PFSK-1 (cell line): ENCODE data around the gene ACP5.

Source experiments
- FOXP2 ChIP-seq: optimal IDR thresholded peaks from 2 replicates; pipeline ENCODE3; 2011; ENCODE audit warnings: borderline replicate concordance, control low read depth, inconsistent platforms; ENCODE audit not compliant: insufficient read depth; ENCODE audit errors: extremely low read length, extremely low read depth
- POLR2AphosphoS5 ChIP-seq: IDR thresholded peaks from 2 replicates; pipeline ENCODE4 v1.6.1; 2012; ENCODE audit warnings: low read depth, mild to moderate bottlenecking, control low read depth, low read length, moderate library complexity
- SIN3A ChIP-seq: IDR thresholded peaks from 2 replicates; pipeline ENCODE4 v1.6.1; 2012; ENCODE audit warnings: mild to moderate bottlenecking, low read length, moderate library complexity, borderline replicate concordance; ENCODE audit not compliant: insufficient read depth
- TAF1 ChIP-seq: IDR thresholded peaks from 2 replicates; pipeline ENCODE4 v1.6.1; 2012; ENCODE audit warnings: low read length, control low read depth, borderline replicate concordance; ENCODE audit not compliant: insufficient read depth
- TF ChIP-seq, protein P1 (sequence below), 2 experiments: IDR thresholded peaks; 2 replicates each; pipeline versions ENCODE4 v1.6.1 to v1.8.0; 2011 to 2012; ENCODE audit warnings: low read depth in 2 of 2, low read length in 2 of 2, control low read depth in 1 of 2, inconsistent platforms in 1 of 2, mild to moderate bottlenecking in 1 of 2, moderate library complexity in 1 of 2; ENCODE audit not compliant: insufficient read depth in 1 of 2

The ACP5 gene

GRCh38 chr19:11555246-11555645 is 22.2 kb downstream of the ACP5 start:
- no peak for TF ChIP-seq POLR2AphosphoS5
- TF ChIP-seq, protein P1, sequence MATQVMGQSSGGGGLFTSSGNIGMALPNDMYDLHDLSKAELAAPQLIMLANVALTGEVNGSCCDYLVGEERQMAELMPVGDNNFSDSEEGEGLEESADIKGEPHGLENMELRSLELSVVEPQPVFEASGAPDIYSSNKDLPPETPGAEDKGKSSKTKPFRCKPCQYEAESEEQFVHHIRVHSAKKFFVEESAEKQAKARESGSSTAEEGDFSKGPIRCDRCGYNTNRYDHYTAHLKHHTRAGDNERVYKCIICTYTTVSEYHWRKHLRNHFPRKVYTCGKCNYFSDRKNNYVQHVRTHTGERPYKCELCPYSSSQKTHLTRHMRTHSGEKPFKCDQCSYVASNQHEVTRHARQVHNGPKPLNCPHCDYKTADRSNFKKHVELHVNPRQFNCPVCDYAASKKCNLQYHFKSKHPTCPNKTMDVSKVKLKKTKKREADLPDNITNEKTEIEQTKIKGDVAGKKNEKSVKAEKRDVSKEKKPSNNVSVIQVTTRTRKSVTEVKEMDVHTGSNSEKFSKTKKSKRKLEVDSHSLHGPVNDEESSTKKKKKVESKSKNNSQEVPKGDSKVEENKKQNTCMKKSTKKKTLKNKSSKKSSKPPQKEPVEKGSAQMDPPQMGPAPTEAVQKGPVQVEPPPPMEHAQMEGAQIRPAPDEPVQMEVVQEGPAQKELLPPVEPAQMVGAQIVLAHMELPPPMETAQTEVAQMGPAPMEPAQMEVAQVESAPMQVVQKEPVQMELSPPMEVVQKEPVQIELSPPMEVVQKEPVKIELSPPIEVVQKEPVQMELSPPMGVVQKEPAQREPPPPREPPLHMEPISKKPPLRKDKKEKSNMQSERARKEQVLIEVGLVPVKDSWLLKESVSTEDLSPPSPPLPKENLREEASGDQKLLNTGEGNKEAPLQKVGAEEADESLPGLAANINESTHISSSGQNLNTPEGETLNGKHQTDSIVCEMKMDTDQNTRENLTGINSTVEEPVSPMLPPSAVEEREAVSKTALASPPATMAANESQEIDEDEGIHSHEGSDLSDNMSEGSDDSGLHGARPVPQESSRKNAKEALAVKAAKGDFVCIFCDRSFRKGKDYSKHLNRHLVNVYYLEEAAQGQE (IDR thresholded peaks at IDR 0.05; ENCODE audit: insufficient read depth in 1 of 2, low read depth in 2 of 2, low read length in 2 of 2) = no peak
- TF ChIP-seq FOXP2 = no peak
- TF ChIP-seq TAF1 = no peak
- TF ChIP-seq SIN3A = no peak

DNA sequence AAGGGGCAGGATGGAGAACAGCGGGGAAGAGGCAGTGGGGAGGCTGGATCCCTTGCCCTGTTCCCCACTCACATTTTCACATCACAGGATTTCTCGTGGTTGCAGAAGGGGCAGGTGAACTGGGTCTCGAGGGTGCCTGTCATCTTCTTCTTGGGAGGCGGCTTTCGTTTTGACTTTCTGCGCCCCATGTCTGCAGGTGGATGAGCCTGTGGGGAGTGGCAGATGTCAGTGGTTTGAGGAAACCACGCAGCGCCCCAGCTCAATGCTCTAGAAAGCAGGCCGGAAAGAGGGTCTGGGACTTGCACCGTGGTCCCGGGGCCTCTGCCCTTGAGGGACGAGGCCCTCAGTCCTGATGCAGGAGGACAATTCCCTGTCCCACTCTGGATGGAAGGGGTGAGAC is 23.3 kb downstream of the ACP5 start:
- TF ChIP-seq, protein P1 (IDR thresholded peaks at IDR 0.05; ENCODE audit: insufficient read depth in 1 of 2, low read depth in 2 of 2, low read length in 2 of 2) = no peak
- TF ChIP-seq FOXP2 (no peak), SIN3A (no peak)

DNA sequence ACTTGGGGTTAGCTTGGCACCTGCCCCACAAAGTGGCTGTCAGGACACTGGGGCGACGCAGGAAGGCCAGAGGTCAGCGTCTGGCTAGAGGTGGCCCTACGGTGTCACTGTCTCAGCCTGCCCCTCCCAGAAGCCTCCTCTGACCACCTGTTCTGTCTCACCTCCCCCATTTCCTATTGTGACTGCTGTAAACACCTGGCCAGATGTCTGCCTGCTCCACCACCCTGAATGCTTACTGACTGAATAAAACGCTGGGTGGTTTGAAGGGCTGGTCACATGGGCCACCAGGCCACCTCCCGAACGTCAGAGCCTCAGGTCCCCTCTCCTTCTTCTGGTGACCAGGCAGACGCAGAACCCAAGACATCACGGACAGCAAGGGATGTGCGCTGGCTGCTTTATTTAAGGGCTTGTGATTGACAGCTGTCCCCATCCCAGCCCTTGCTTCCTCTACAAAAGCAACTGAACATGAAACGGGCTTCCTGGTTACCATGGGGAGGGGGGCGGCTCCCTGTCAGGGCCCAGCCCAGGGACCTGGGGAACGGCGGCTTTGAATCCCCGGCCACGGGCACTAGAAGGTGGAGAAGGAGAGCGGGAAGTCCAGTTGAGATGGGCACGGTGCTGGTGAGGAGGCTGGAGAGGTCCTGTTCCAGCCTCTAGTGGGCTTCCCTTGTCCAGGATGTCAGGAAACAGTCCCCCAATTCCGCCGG is 24.6 kb downstream of the ACP5 start:
- TF ChIP-seq, protein P1 (IDR thresholded peaks at IDR 0.05; ENCODE audit: insufficient read depth in 1 of 2, low read depth in 2 of 2, low read length in 2 of 2) = no peak
- TF ChIP-seq POLR2AphosphoS5 = no peak
- no peak for TF ChIP-seq TAF1
- no peak for TF ChIP-seq SIN3A
- no peak for TF ChIP-seq FOXP2

DNA sequence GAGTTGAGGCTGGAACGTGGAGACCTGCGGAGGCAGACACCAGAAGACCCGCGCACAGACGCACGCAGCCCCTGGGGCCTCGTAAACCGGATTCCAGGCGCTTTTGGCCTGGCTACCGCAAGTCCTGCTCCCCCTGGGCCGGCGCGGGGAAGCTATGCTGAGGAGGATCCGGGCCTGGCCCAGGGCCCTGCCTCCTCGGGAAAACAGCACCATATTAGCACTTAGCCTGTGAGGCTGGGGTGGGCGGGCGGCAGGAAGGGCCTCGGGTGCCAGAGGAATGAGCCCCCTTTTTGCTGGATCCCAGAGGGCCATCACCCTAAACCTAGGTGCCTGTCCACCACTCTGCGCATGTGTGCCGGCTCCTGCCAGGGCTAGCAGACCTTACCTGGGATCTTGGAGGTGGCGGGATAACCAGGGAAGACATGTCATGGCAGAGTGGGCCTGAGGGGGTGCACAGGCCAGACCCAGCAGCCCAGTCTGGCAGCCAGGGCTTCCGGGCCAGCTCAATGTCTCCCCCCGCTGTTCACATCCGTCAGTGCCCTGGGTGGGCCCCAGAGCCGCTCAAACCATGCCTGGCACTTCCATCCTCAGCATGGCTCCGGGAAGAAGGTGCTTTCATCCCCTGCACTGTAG is 25.7 kb downstream of the ACP5 start:
- TF ChIP-seq SIN3A (no peak), FOXP2 (no peak), POLR2AphosphoS5 (no peak)
- TF ChIP-seq, protein P1 (IDR thresholded peaks at IDR 0.05; ENCODE audit: insufficient read depth in 1 of 2, low read depth in 2 of 2, low read length in 2 of 2) = no peak

GRCh38 chr19:11550265-11550664 is 27.2 kb downstream of the ACP5 start:
- TF ChIP-seq POLR2AphosphoS5 = no peak
- TF ChIP-seq, protein P1 (IDR thresholded peaks at IDR 0.05; ENCODE audit: insufficient read depth in 1 of 2, low read depth in 2 of 2, low read length in 2 of 2) = no peak
- TF ChIP-seq SIN3A = no peak
- TF ChIP-seq FOXP2 = no peak
- TF ChIP-seq TAF1 = no peak
